Fibroblast of skin of right biceps (primary cell): Measurements from ENCODE around the gene ATP5PD.

Experiments
- DNase-seq: peaks from one replicate; pipeline ENCODE4 v3.0.0-alpha.2; 2013

Gene ATP5PD

GRCh38 chr17:75046407-75047289 is at the start of gene ATP5PD, which contains the start of gene KCTD2:
ATP5PD (minus strand) TSS chr17:75046969; CDS start chr17:75042650, 4,319 bp downstream.
KCTD2 (plus strand) TSS chr17:75047225; CDS start chr17:75047251, 26 bp downstream.
- DNase-seq, result peak; percentile 97

- peak; percentile 72 for DNase-seq
Observed at GRCh38 chr17:75096082-75096625, 49.4 kb upstream of the ATP5PD start.

GRCh38 chr17:75094871-75095399 is 48.2 kb upstream of the ATP5PD start:
- DNase-seq, result no peak

GRCh38 chr17:75093548-75094158 is 46.9 kb upstream of the ATP5PD start:
- DNase-seq, result no peak

GRCh38 chr17:75091855-75092327 is 45.1 kb upstream of the ATP5PD start:
- DNase-seq, result no peak

- no peak for DNase-seq
Observed at GRCh38 chr17:75090871-75091854, 44.4 kb upstream of the ATP5PD start.

- peak; percentile 20 for DNase-seq
Observed at GRCh38 chr17:75088465-75089417, 42.0 kb upstream of the ATP5PD start.

- peak; percentile 85 for DNase-seq
Observed at GRCh38 chr17:75087558-75088453, 41.0 kb upstream of the ATP5PD start, which contains the start of gene SLC16A5. SLC16A5 (plus strand) TSS chr17:75087954; CDS start chr17:75093637, 5,683 bp downstream.

- DNase-seq, result no peak
Observed at GRCh38 chr17:75087182-75087557, 40.4 kb upstream of the ATP5PD start.

GRCh38 chr17:75086496-75087181 is 39.9 kb upstream of the ATP5PD start:
- no peak for DNase-seq

GRCh38 chr17:75084039-75084660 is 37.4 kb upstream of the ATP5PD start:
- DNase-seq, result peak; percentile 29

- no peak for DNase-seq
Observed at GRCh38 chr17:75082683-75083082, 35.9 kb upstream of the ATP5PD start.

GRCh38 chr17:75081611-75082540 is 35.1 kb upstream of the ATP5PD start:
- no peak for DNase-seq

- no peak for DNase-seq
Observed at GRCh38 chr17:75079023-75079373, 32.2 kb upstream of the ATP5PD start.

- peak; percentile 87 for DNase-seq
Observed at GRCh38 chr17:75078284-75079022, 31.7 kb upstream of the ATP5PD start.

GRCh38 chr17:75077496-75078283 is 30.9 kb upstream of the ATP5PD start:
- DNase-seq, result peak; percentile 46
